ENCODE measurements around the gene ORC3. TPM values are rescaled to one million over a fixed set of nuclear protein-coding genes. Genes with fewer than 3 reads are reported as not detected.
"Not testable (repeated sequence)": the region's sequence is repeated elsewhere in the genome, so short reads cannot be mapped to it uniquely, and the experiment has no call there.

ORC3 gene
- total RNA-seq, 2 experiments from 2014 or later: 38.8 to 42.6 TPM

- no peak for ATAC-seq
- POLR2A ChIA-PET: no interaction called here
Observed at GRCh38 chr6:87600576-87600975, 10.6 kb downstream of the ORC3 start.

GRCh38 chr6:87606199-87606598 lies 16.3 kb downstream of the ORC3 start:
- Mint-ChIP-seq H3K27me3 (no peaks in the 10 kb centered on the region), H3K4me3 (no peak overlapping the region), H3K36me3 (ENCODE audit: low read depth) (peaks cover 26% of the 10 kb centered on the region), H3K4me1 (no peaks in the 10 kb centered on the region), H3K9me3 (ENCODE audit: low read depth) (no peaks in the 10 kb centered on the region), H3K27ac (no peak overlapping the region)
- no peak for ATAC-seq
- CTCF ChIA-PET: interaction anchor here (0.6 to 1.1 kb wide), 2 partner anchors 27 to 29 kb away, joined by 3 to 4 read pairs; no protein-coding TSS in a partner anchor
- POLR2A ChIA-PET: no interaction called here
- DNase-seq: no peak
- intact Hi-C loops (cut with DNase I, micrococcal nuclease): no loop called here

More at GRCh38 chr6:87600576-87600975, 10.6 kb downstream of the ORC3 start:
- Mint-ChIP-seq H3K36me3 (ENCODE audit: low read depth) (peaks cover 14% of the 10 kb centered on the region), H3K27ac (peak overlapping the region; percentile 19), H3K9me3 (ENCODE audit: low read depth) (no peaks in the 10 kb centered on the region), H3K4me1 (no peaks in the 10 kb centered on the region), H3K27me3 (no peaks in the 10 kb centered on the region), H3K4me3 (no peak overlapping the region)
- intact Hi-C loops (cut with DNase I, micrococcal nuclease): no loop called here
- no peak for DNase-seq
- CTCF ChIA-PET: no interaction called here

GRCh38 chr6:87608802-87609201 lies 18.9 kb downstream of the ORC3 start:
- ChIA-PET CTCF (no interaction called here), POLR2A (no interaction called here)
- H3K27ac Mint-ChIP-seq: no peak overlapping the region
- intact Hi-C loops (cut with DNase I, micrococcal nuclease): no loop called here
- ATAC-seq: no peak
- peaks cover 32% of the 10 kb centered on the region for H3K36me3 Mint-ChIP-seq (ENCODE audit: low read depth)
- H3K27me3 Mint-ChIP-seq: no peaks in the 10 kb centered on the region
- no peak for DNase-seq
- no peaks in the 10 kb centered on the region for H3K9me3 Mint-ChIP-seq (ENCODE audit: low read depth)
- H3K4me1 Mint-ChIP-seq: no peaks in the 10 kb centered on the region
- H3K4me3 Mint-ChIP-seq: no peak overlapping the region

GRCh38 chr6:87613018-87613417 lies 23.1 kb downstream of the ORC3 start:
- H3K4me1 Mint-ChIP-seq; ATAC-seq; intact Hi-C loops (cut with DNase I, micrococcal nuclease); POLR2A ChIA-PET; H3K9me3 Mint-ChIP-seq (ENCODE audit: low read depth); H3K27ac Mint-ChIP-seq; H3K4me3 Mint-ChIP-seq; H3K27me3 Mint-ChIP-seq; CTCF ChIA-PET; DNase-seq: not testable (repeated sequence)
- peaks cover 39% of the 10 kb centered on the region for H3K36me3 Mint-ChIP-seq (ENCODE audit: low read depth)

GRCh38 chr6:87617405-87617804 lies 27.5 kb downstream of the ORC3 start:
- H3K27me3 Mint-ChIP-seq: no peaks in the 10 kb centered on the region
- H3K4me1 Mint-ChIP-seq: no peaks in the 10 kb centered on the region
- H3K4me3 Mint-ChIP-seq: no peak overlapping the region
- ATAC-seq (no peak), DNase-seq (no peak)
- peaks cover 38% of the 10 kb centered on the region for H3K36me3 Mint-ChIP-seq (ENCODE audit: low read depth)
- CTCF ChIA-PET: interaction anchor here (1.1 kb wide), 1 partner anchor 12 kb away, joined by 4 read pairs; no protein-coding TSS in a partner anchor
- H3K27ac Mint-ChIP-seq: no peak overlapping the region
- POLR2A ChIA-PET: no interaction called here
- intact Hi-C loops (cut with DNase I, micrococcal nuclease): no loop called here
- no peaks in the 10 kb centered on the region for H3K9me3 Mint-ChIP-seq (ENCODE audit: low read depth)

GRCh38 chr6:87618531-87618930 lies 28.6 kb downstream of the ORC3 start:
- intact Hi-C loops (cut with DNase I, micrococcal nuclease): no loop called here
- no peaks in the 10 kb centered on the region for H3K9me3 Mint-ChIP-seq (ENCODE audit: low read depth)
- CTCF ChIA-PET: no interaction called here
- peaks cover 34% of the 10 kb centered on the region for H3K36me3 Mint-ChIP-seq (ENCODE audit: low read depth)
- no peaks in the 10 kb centered on the region for H3K27me3 Mint-ChIP-seq
- POLR2A ChIA-PET: no interaction called here
- no peaks in the 10 kb centered on the region for H3K4me1 Mint-ChIP-seq
- ATAC-seq (no peak), DNase-seq (no peak)
- H3K27ac Mint-ChIP-seq: no peak overlapping the region
- H3K4me3 Mint-ChIP-seq: no peak overlapping the region

GRCh38 chr6:87623248-87623647 lies 33.3 kb downstream of the ORC3 start:
- ChIA-PET CTCF (no interaction called here), POLR2A (no interaction called here)
- no peak overlapping the region for H3K4me3 Mint-ChIP-seq
- H3K4me1 Mint-ChIP-seq: no peaks in the 10 kb centered on the region
- no peak for DNase-seq
- H3K36me3 Mint-ChIP-seq (ENCODE audit: low read depth): peaks cover 36% of the 10 kb centered on the region
- no peaks in the 10 kb centered on the region for H3K9me3 Mint-ChIP-seq (ENCODE audit: low read depth)
- H3K27ac Mint-ChIP-seq: no peak overlapping the region
- ATAC-seq: no peak
- H3K27me3 Mint-ChIP-seq: no peaks in the 10 kb centered on the region
- intact Hi-C loops (cut with DNase I, micrococcal nuclease): no loop called here

- no peak for DNase-seq
- H3K9me3 Mint-ChIP-seq (ENCODE audit: low read depth): no peaks in the 10 kb centered on the region
- no peaks in the 10 kb centered on the region for H3K4me1 Mint-ChIP-seq
- ChIA-PET CTCF (interaction anchor here (0.6 to 1.3 kb wide), 3 partner anchors 8 to 419 kb away, joined by 3 to 7 read pairs (median 5); partner anchors contain the start of gene SPACA1), POLR2A (no interaction called here)
- H3K27me3 Mint-ChIP-seq: no peaks in the 10 kb centered on the region
- intact Hi-C loops (cut with DNase I, micrococcal nuclease): no loop called here
- peaks cover 36% of the 10 kb centered on the region for H3K36me3 Mint-ChIP-seq (ENCODE audit: low read depth)
- no peak overlapping the region for H3K27ac Mint-ChIP-seq
- no peak overlapping the region for H3K4me3 Mint-ChIP-seq
- ATAC-seq: no peak
Observed at GRCh38 chr6:87628424-87628823, 38.5 kb downstream of the ORC3 start.

GRCh38 chr6:87628881-87629280 lies 38.9 kb downstream of the ORC3 start:
- Mint-ChIP-seq H3K27me3 (no peaks in the 10 kb centered on the region), H3K4me1 (no peaks in the 10 kb centered on the region), H3K9me3 (ENCODE audit: low read depth) (no peaks in the 10 kb centered on the region), H3K27ac (no peak overlapping the region), H3K4me3 (no peak overlapping the region), H3K36me3 (ENCODE audit: low read depth) (peaks cover 33% of the 10 kb centered on the region)
- ChIA-PET CTCF (interaction anchor here (0.6 kb wide), 1 partner anchor 419 kb away, joined by 3 read pairs; the partner anchor contains the start of gene SPACA1), POLR2A (no interaction called here)
- no peak for ATAC-seq
- intact Hi-C loops (cut with DNase I, micrococcal nuclease): no loop called here
- DNase-seq: no peak

GRCh38 chr6:87630746-87631145 lies 40.8 kb downstream of the ORC3 start:
- Mint-ChIP-seq H3K4me1 (no peaks in the 10 kb centered on the region), H3K4me3 (no peak overlapping the region), H3K9me3 (ENCODE audit: low read depth) (no peaks in the 10 kb centered on the region), H3K36me3 (ENCODE audit: low read depth) (peaks cover 24% of the 10 kb centered on the region), H3K27ac (no peak overlapping the region), H3K27me3 (no peaks in the 10 kb centered on the region)
- no peak for DNase-seq
- no peak for ATAC-seq
- CTCF ChIA-PET: interaction anchor here (0.6 kb wide), 1 partner anchor 16 kb away, joined by 5 read pairs; no protein-coding TSS in a partner anchor
- intact Hi-C loops (cut with DNase I, micrococcal nuclease): no loop called here
- POLR2A ChIA-PET: no interaction called here

- CTCF ChIA-PET: no interaction called here
- H3K36me3 Mint-ChIP-seq (ENCODE audit: low read depth): peaks cover 33% of the 10 kb centered on the region
- ATAC-seq: no peak
Observed at GRCh38 chr6:87633851-87634250, 43.9 kb downstream of the ORC3 start.

GRCh38 chr6:87636315-87636714 lies 46.4 kb downstream of the ORC3 start:
- CTCF ChIA-PET: interaction anchor here (1.0 to 1.3 kb wide), 2 partner anchors 9 to 12 kb away, joined by 3 to 7 read pairs; no protein-coding TSS in a partner anchor
- Mint-ChIP-seq H3K4me1 (no peaks in the 10 kb centered on the region), H3K9me3 (ENCODE audit: low read depth) (no peaks in the 10 kb centered on the region), H3K36me3 (ENCODE audit: low read depth) (peaks cover 31% of the 10 kb centered on the region), H3K27ac (no peak overlapping the region), H3K27me3 (no peaks in the 10 kb centered on the region), H3K4me3 (no peak overlapping the region)
- intact Hi-C loops (cut with DNase I, micrococcal nuclease): no loop called here
- POLR2A ChIA-PET: no interaction called here
- DNase-seq (no peak), ATAC-seq (no peak)

More at GRCh38 chr6:87633851-87634250, 43.9 kb downstream of the ORC3 start:
- intact Hi-C loops (cut with DNase I, micrococcal nuclease): no loop called here
- DNase-seq: no peak
- no peaks in the 10 kb centered on the region for H3K27me3 Mint-ChIP-seq
- POLR2A ChIA-PET: interaction anchor here (0.7 kb wide), 1 partner anchor 99 kb away, joined by 3 read pairs; no protein-coding TSS in a partner anchor
- no peak overlapping the region for H3K27ac Mint-ChIP-seq
- no peaks in the 10 kb centered on the region for H3K9me3 Mint-ChIP-seq (ENCODE audit: low read depth)
- H3K4me3 Mint-ChIP-seq: no peak overlapping the region
- no peaks in the 10 kb centered on the region for H3K4me1 Mint-ChIP-seq
